Cerebellar cortex (tissue), 1 donor: Measurements from ENCODE around the gene KPNA6.

Experiments
- DNase-seq: peaks from one replicate; pipeline ENCODE4 v3.0.0-alpha.2; 2015; ENCODE audit warnings: low spot score

Gene KPNA6

GRCh38 chr1:32219022-32219421 lies 111.2 kb downstream of the KPNA6 start:
- no peak for DNase-seq

- no peak for DNase-seq
Observed at GRCh38 chr1:32220746-32221580, 113.1 kb downstream of the KPNA6 start.

GRCh38 chr1:32221581-32221979 lies 113.7 kb downstream of the KPNA6 start:
- DNase-seq = no peak

GRCh38 chr1:32221980-32222755 lies 114.3 kb downstream of the KPNA6 start, which contains the start of the genes EIF3I and TMEM234:
TSS of gene EIF3I (plus strand) at chr1:32222407. CDS start at chr1:32222442, 35 bp downstream.
TSS of gene TMEM234 (minus strand) at chr1:32222353. CDS start at chr1:32222322, 31 bp downstream.
- peak; percentile 97 for DNase-seq

- no peak for DNase-seq
Observed at GRCh38 chr1:32223683-32224082, 115.8 kb downstream of the KPNA6 start.

- no peak for DNase-seq
Observed at GRCh38 chr1:32224285-32224684, 116.4 kb downstream of the KPNA6 start.
